MM.1S (cell line): Measurements from ENCODE around the gene CNGB1.

Experiments
- DNase-seq: peaks from one replicate; pipeline ENCODE4 v3.0.0-alpha.2; 2015
- H2AFZ ChIP-seq: fragments of 300-600 bp; sonication (generic); 2 replicates; pipeline ENCODE4 v1.6.0; 2016; ENCODE audit warnings: antibody characterized with exemption, low read length
- H3F3A ChIP-seq: fragments of 300-600 bp; sonication (generic); 2 replicates; pipeline ENCODE4 v1.6.1; 2016; ENCODE audit warnings: mild to moderate bottlenecking, antibody characterized with exemption, low read length, moderate library complexity, mixed read lengths; ENCODE audit not compliant: insufficient read depth
- H3K27ac ChIP-seq: fragments of 300-600 bp; sonication (generic); 2 replicates; pipeline ENCODE4 v1.5.1; 2016; ENCODE audit warnings: mild to moderate bottlenecking, low read length
- H3K27me3 ChIP-seq: fragments of 300-600 bp; sonication (generic); replicated peaks from 2 replicates; pipeline ENCODE4 v1.6.0; 2016; ENCODE audit warnings: low read length; ENCODE audit not compliant: insufficient read depth
- H3K36me3 ChIP-seq: fragments of 300-600 bp; sonication (generic); replicated peaks from 2 replicates; pipeline ENCODE4 v1.6.1; 2016; ENCODE audit warnings: mild to moderate bottlenecking, low read length, mixed read lengths; ENCODE audit not compliant: insufficient read depth
- H3K4me1 ChIP-seq: fragments of 300-600 bp; sonication (generic); 2 replicates; pipeline ENCODE4 v1.6.1; 2016; ENCODE audit warnings: low read length, mixed read lengths
- H3K4me2 ChIP-seq: fragments of 300-600 bp; sonication (generic); 2 replicates; pipeline ENCODE4 v1.6.0; 2016; ENCODE audit warnings: low read depth, low read length
- H3K4me3 ChIP-seq: fragments of 300-600 bp; sonication (generic); 2 replicates; pipeline ENCODE4 v1.5.1; 2016; ENCODE audit warnings: low read length, mixed read lengths
- H3K79me2 ChIP-seq: fragments of 300-600 bp; sonication (generic); 2 replicates; pipeline ENCODE4 v1.6.1; 2016; ENCODE audit warnings: mixed run types, low read length, mixed read lengths
- H3K9ac ChIP-seq: fragments of 300-600 bp; sonication (generic); 2 replicates; pipeline ENCODE4 v1.6.1; 2016; ENCODE audit warnings: low read length, mixed read lengths
- H3K9me2 ChIP-seq: fragments of 300-600 bp; sonication (generic); replicated peaks from 2 replicates; pipeline ENCODE4 v1.6.1; 2016; ENCODE audit warnings: mild to moderate bottlenecking, low read length, mixed read lengths; ENCODE audit not compliant: insufficient read depth
- H3K9me3 ChIP-seq: fragments of 300-600 bp; sonication (generic); replicated peaks from 2 replicates; pipeline ENCODE4 v1.6.1; 2016; ENCODE audit warnings: mild to moderate bottlenecking, low read length, mixed read lengths; ENCODE audit not compliant: insufficient read depth
- H4K20me1 ChIP-seq: fragments of 300-600 bp; sonication (generic); 2 replicates; pipeline ENCODE4 v1.6.1; 2016; ENCODE audit warnings: mild to moderate bottlenecking, low read length, moderate library complexity, mixed read lengths; ENCODE audit not compliant: insufficient read depth
- CTCF ChIP-seq: fragments of 300-600 bp; sonication (generic); IDR thresholded peaks from 2 replicates; pipeline ENCODE4 v1.5.1; 2016; ENCODE audit warnings: antibody characterized with exemption, low read length, mixed read lengths
- EZH2 ChIP-seq: fragments of 300-600 bp; sonication (generic); optimal IDR thresholded peaks from 2 replicates; pipeline ENCODE3; 2017; ENCODE audit warnings: low read depth, mild to moderate bottlenecking, antibody characterized with exemption, low read length, mixed read lengths
- EZH2phosphoT487 ChIP-seq: fragments of 300-600 bp; sonication (generic); IDR thresholded peaks from 2 replicates; pipeline ENCODE4 v1.6.1; 2018; ENCODE audit warnings: antibody characterized with exemption, low read length

CNGB1 gene

GRCh38 chr16:57994778-57995177, 23.9 kb upstream of the CNGB1 start:
- TF ChIP-seq EZH2 (no peak), CTCF (peak; percentile 44)
- Histone ChIP-seq H3K4me2 (no peak overlapping the region), H3K79me2 (peaks cover 10% of the 10 kb centered on the region), H2AFZ (no peak overlapping the region), H3K36me3 (no peaks in the 10 kb centered on the region), H3K27ac (no peak overlapping the region), H4K20me1 (no peaks in the 10 kb centered on the region; the same call in 1 of the 2 replicates), H3K4me3 (no peak overlapping the region), H3F3A (peaks cover 7% of the 10 kb centered on the region), H3K9me2 (no peaks in the 10 kb centered on the region), H3K4me1 (peaks cover 14% of the 10 kb centered on the region), H3K27me3 (no peaks in the 10 kb centered on the region), H3K9me3 (no peaks in the 10 kb centered on the region), H3K9ac (no peak overlapping the region)
- DNase-seq: peak; percentile 48

GRCh38 chr16:57994361-57994760, 23.4 kb upstream of the CNGB1 start:
- no peak overlapping the region for H2AFZ ChIP-seq
- no peak for DNase-seq
- no peak overlapping the region for H3K9ac ChIP-seq
- no peaks in the 10 kb centered on the region for H3K9me3 ChIP-seq
- TF ChIP-seq EZH2phosphoT487: no peak
- TF ChIP-seq CTCF: no peak
- no peak for TF ChIP-seq EZH2
- H3K4me2 ChIP-seq: no peak overlapping the region
- H3K4me1 ChIP-seq: peaks cover 10% of the 10 kb centered on the region
- no peak overlapping the region for H3K27ac ChIP-seq
- no peaks in the 10 kb centered on the region for H3K27me3 ChIP-seq
- H3F3A ChIP-seq: peaks cover 3% of the 10 kb centered on the region
- H4K20me1 ChIP-seq: no peaks in the 10 kb centered on the region; the same call in 1 of the 2 replicates
- peaks cover 6% of the 10 kb centered on the region for H3K79me2 ChIP-seq
- H3K9me2 ChIP-seq: no peaks in the 10 kb centered on the region
- H3K4me3 ChIP-seq: no peak overlapping the region
- H3K36me3 ChIP-seq: no peaks in the 10 kb centered on the region

GRCh38 chr16:57993897-57994296, 23.0 kb upstream of the CNGB1 start:
- Histone ChIP-seq H3F3A (no peaks in the 10 kb centered on the region), H3K9me2 (no peaks in the 10 kb centered on the region), H3K79me2 (peaks cover 3% of the 10 kb centered on the region; the same call in 1 of the 2 replicates), H3K9me3 (no peaks in the 10 kb centered on the region), H3K27me3 (no peaks in the 10 kb centered on the region), H3K27ac (no peak overlapping the region), H3K36me3 (no peaks in the 10 kb centered on the region), H2AFZ (no peak overlapping the region), H3K4me3 (no peak overlapping the region), H3K9ac (no peak overlapping the region), H3K4me1 (peaks cover 6% of the 10 kb centered on the region), H4K20me1 (no peaks in the 10 kb centered on the region; the same call in 1 of the 2 replicates), H3K4me2 (no peak overlapping the region)
- TF ChIP-seq EZH2phosphoT487 (no peak), EZH2 (no peak), CTCF (no peak)
- DNase-seq: no peak
